Astrocyte of the cerebellum (primary cell): ENCODE measurements around the gene IL17RB.

Source experiments
- DNase-seq: peaks from one replicate; pipeline ENCODE4 v3.0.0-alpha.2; 2011; ENCODE audit warnings: low read depth
- H3K4me3 ChIP-seq: 2 replicates; pipeline ENCODE4 v1.5.1; 2011; ENCODE audit warnings: mild to moderate bottlenecking, low read depth, low read length, moderate library complexity
- CTCF ChIP-seq: IDR thresholded peaks from 2 replicates; pipeline ENCODE4 v1.5.1; 2012; ENCODE audit warnings: low read length, low read depth, moderate library complexity, mild to moderate bottlenecking; ENCODE audit errors: missing control alignments
- in situ Hi-C: cut with HindIII; loops from 2 replicates; pipeline ENCODE4 v1.10.0; 2017; ENCODE audit warnings: low sequenced_read_pairs

The IL17RB gene

DNA sequence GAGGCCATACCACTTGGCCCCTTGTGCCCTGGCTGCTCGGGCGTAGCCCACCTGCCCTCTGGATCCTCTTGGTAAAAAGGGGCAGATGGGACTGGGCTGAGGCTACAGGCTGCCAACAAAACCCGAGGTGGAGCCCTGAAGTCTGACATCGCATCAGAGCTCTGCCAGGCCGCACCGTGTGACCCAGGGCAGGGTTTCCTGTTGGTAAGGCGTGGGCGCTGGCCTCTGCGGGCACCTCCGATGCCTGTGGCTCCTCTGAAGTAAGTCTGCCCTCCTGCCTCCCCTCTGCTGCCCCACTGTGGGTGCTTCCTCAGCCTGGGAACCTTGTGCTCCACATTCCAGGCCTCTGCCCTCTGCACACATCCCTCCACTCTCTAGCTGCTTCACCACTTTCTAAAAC is 9.0 kb upstream of the IL17RB start:
- TF ChIP-seq CTCF = no peak
- no peak for DNase-seq
- in situ Hi-C loops = no loop called here
- no peak overlapping the region for H3K4me3 ChIP-seq

GRCh38 chr3:53841296-53841695 is 5.1 kb upstream of the IL17RB start:
- in situ Hi-C loops = no loop called here
- no peak for TF ChIP-seq CTCF
- no peak overlapping the region for H3K4me3 ChIP-seq
- DNase-seq = no peak

DNA sequence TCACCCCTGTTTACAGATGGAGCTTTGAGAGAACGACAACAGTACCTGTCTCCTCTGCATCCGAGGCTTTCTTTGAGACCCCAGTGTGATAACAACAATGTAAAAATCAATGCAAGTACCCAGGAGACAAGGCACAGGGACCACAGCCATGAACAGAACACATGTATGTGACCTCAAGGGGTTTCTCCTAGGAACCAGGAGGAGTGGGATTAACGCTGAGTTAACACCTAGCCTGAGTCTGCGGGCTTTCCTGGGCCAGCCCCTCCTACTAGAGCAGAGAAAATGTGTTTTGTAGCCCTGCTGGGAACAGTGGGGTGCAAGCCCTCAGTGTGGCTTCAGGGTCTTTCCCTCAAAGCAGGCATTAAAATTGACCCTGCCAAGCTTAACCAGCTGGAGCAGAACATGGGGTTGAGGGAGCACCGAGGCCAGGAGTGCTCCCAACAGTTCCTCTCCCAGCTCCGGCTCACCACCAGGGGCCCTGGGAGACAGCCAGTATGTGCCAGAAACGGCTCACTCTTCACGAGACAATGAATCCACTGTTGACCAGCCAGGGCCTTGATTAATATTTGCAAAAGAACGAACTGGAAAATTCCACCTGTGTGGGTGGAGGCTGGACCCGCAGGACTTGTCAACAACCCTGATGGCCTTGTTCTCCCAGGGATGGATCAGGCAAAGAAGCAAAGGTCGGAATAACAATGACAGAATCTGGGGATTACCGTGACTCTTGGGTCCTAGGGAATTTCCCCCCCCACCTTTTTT is 3.8 kb upstream of the IL17RB start:
- no peak overlapping the region for H3K4me3 ChIP-seq
- no peak for DNase-seq
- peak; percentile 27 for TF ChIP-seq CTCF
- in situ Hi-C loops = no loop called here

- H3K4me3 ChIP-seq = no peak overlapping the region
- no peak for DNase-seq
- in situ Hi-C loops = no loop called here
- no peak for TF ChIP-seq CTCF
Measured at GRCh38 chr3:53843195-53844177, 2.9 kb upstream of the IL17RB start.

DNA sequence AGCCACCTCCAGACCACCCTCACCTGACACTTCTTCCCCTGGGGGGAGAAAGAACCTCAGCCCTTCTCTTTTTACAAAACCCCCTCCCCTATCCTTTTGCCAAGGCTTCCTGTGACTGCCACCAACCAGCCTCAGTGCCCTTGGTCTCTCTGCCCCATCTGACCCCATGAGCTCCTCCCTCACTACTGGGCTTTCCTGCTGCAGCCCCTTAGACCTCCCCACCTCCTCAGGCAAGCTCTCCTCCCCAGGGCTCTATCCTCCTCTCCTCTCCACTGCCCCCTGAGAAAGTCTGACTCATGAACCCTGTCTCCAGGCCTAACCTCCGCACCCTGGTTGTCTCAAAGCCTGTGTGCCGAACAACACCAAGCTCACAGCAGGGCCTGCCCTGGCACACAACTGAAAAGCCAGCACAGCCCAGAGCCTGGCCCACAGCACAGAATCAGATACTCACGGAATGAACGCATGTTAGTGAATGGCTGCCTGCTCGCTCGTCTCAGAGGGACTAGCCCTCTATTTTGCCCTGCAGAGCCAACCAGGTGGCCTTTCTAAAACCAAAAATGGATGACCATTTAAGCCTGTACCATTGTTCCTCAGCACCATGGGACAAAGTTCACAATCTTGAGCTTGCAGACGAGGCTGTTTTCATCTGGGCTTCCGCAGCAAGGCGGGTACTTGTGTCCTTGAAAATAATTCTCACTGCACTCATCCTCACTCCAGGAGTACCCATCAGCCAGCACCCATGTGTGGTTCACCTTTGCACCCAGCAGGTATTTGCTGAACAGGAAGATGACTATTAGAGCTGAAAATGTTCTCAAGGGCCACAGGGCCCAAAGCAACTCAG is 1.9 kb upstream of the IL17RB start:
- no peak for DNase-seq
- H3K4me3 ChIP-seq = no peak overlapping the region
- no peak for TF ChIP-seq CTCF
- in situ Hi-C loops = no loop called here
